OCI-LY7 (cell line): ENCODE measurements around the gene VSIR. TPM values are rescaled to one million over a fixed set of nuclear protein-coding genes. Genes with fewer than 3 reads are reported as not detected.

Experiments used
- BruUV-seq: library from RNA; stranded (reverse); fragments of 400-500 nt; replicated peaks from 2 replicates; lab custom pipeline; 2021; lab: Mats Ljungman, UMichigan
- CTCF ChIA-PET: fragments of 300-600 bp; sonication (Branson Sonifier 250); formaldehyde crosslinking; loops from one replicate; lab custom pipeline; 2022; ENCODE audit warnings: antibody characterized with exemption; ENCODE audit not compliant: unreplicated experiment; lab: Charles Lee
- POLR2A ChIA-PET: fragments of 300-600 bp; sonication (Branson Sonifier 250); formaldehyde crosslinking; loops from one replicate; lab custom pipeline; 2022; ENCODE audit warnings: antibody characterized with exemption; lab: Charles Lee
- DNase-seq: peaks from one replicate; pipeline ENCODE4 v3.0.0-alpha.2; 2015; ENCODE audit warnings: low spot score
- H2AFZ ChIP-seq: fragments of 200-600 bp; sonication (generic), shearing (Covaris generic); 2 replicates; pipeline ENCODE4 v1.6.1; 2014; ENCODE audit warnings: mild to moderate bottlenecking, antibody characterized with exemption, low read length, moderate library complexity
- H3K27ac ChIP-seq: fragments of 200-600 bp; sonication (generic); 2 replicates; pipeline ENCODE4 v1.5.1; 2014; ENCODE audit warnings: mixed run types, low read depth, mild to moderate bottlenecking, moderate library complexity, low read length, inconsistent platforms; ENCODE audit not compliant: poor library complexity, severe bottlenecking
- H3K36me3 ChIP-seq: fragments of 200-600 bp; sonication (generic); 2 replicates; pipeline ENCODE4 v1.6.1; 2014; ENCODE audit warnings: mild to moderate bottlenecking, antibody characterized with exemption, low read length, moderate library complexity, mixed read lengths; ENCODE audit not compliant: insufficient read depth
- H3K4me1 ChIP-seq: fragments of 200-600 bp; sonication (generic); 2 replicates; pipeline ENCODE4 v1.5.1; 2014; ENCODE audit warnings: mild to moderate bottlenecking, low read length; ENCODE audit not compliant: insufficient read depth, poor library complexity, severe bottlenecking
- H3K4me2 ChIP-seq: fragments of 200-600 bp; sonication (generic); 2 replicates; pipeline ENCODE4 v1.6.1; 2014; ENCODE audit warnings: mild to moderate bottlenecking, low read length
- H3K4me3 ChIP-seq: fragments of 200-600 bp; sonication (generic); 2 replicates; pipeline ENCODE4 v1.5.1; 2014; ENCODE audit warnings: mild to moderate bottlenecking, low read depth, low read length; ENCODE audit not compliant: poor library complexity, severe bottlenecking
- H3K79me2 ChIP-seq: fragments of 200-600 bp; sonication (generic); 2 replicates; pipeline ENCODE4 v1.6.1; 2016; ENCODE audit warnings: low read depth, mild to moderate bottlenecking, low read length, moderate library complexity, mixed read lengths; ENCODE audit not compliant: insufficient read depth
- H3K9me2 ChIP-seq: fragments of 200-600 bp; sonication (generic); 2 replicates; pipeline ENCODE4 v1.6.1; 2016; ENCODE audit warnings: mild to moderate bottlenecking, low read length, mixed read lengths; ENCODE audit not compliant: insufficient read depth
- H3K9me3 ChIP-seq: fragments of 200-600 bp; sonication (generic); 2 replicates; pipeline ENCODE4 v1.6.1; 2014; ENCODE audit warnings: mild to moderate bottlenecking, mixed run types, low read length, mixed read lengths
- H4K20me1 ChIP-seq: fragments of 200-600 bp; sonication (generic); 2 replicates; pipeline ENCODE4 v1.6.1; 2014; ENCODE audit warnings: mild to moderate bottlenecking, antibody characterized with exemption, low read length, moderate library complexity, mixed read lengths; ENCODE audit not compliant: insufficient read depth
- CTCF ChIP-seq: fragments of 200-600 bp; sonication (generic); conservative IDR thresholded peaks from 2 replicates; pipeline ENCODE4 v1.5.1; 2014; ENCODE audit warnings: mild to moderate bottlenecking, antibody characterized with exemption, low read length, moderate library complexity, mixed read lengths
- EZH2phosphoT487 ChIP-seq: fragments of 200-600 bp; sonication (generic); IDR thresholded peaks from 2 replicates; pipeline ENCODE4 v1.6.1; 2018; ENCODE audit warnings: low read depth, borderline replicate concordance, mild to moderate bottlenecking, mixed run types, antibody characterized with exemption, low read length, moderate library complexity, mixed read lengths
- intact Hi-C: fragments of 100-400 bp; cut with micrococcal nuclease; formaldehyde crosslinking; loops from one replicate; pipeline ENCODE4 v1.10.0; 2022; ENCODE audit not compliant: unreplicated experiment
- total RNA-seq, 2 experiments: library from RNA; depleted of rRNA in 1 of 2; stranded (reverse); fragments of >200 nt in 1 of 2; shearing (Covaris generic) in 1 of 2; gene quantifications; 2 replicates each; pipeline ENCODE4 v1.2.3, GENCODE V29; 2014 to 2022

Gene VSIR
- total RNA-seq, 2 experiments from 2014 or later, result 2.2 to 9.0 TPM

GRCh38 chr10:71751515-71752224 is 21.6 kb downstream of the VSIR start:
- ChIA-PET CTCF (interaction anchor here (0.9 to 1.3 kb wide), 3 partner anchors 17 to 108 kb away, joined by 3 to 5 read pairs (median 3); no protein-coding TSS in a partner anchor), POLR2A (interaction anchor here (0.9 to 1.7 kb wide), 4 partner anchors 15 to 23 kb away, joined by 3 to 4 read pairs (median 3); no protein-coding TSS in a partner anchor)
- Histone ChIP-seq H4K20me1 (no peaks in the 10 kb centered on the region), H3K4me1 (peaks cover 87% of the 10 kb centered on the region), H2AFZ (peak overlapping the region; percentile 37; the same call in 1 of the 2 replicates), H3K79me2 (no peaks in the 10 kb centered on the region), H3K9me3 (no peaks in the 10 kb centered on the region), H3K9me2 (no peaks in the 10 kb centered on the region), H3K4me3 (no peak overlapping the region), H3K4me2 (peak overlapping the region; percentile 50), H3K36me3 (no peaks in the 10 kb centered on the region), H3K27ac (peak overlapping the region; percentile 64)
- no peak for TF ChIP-seq EZH2phosphoT487
- no peak for TF ChIP-seq CTCF
- no TSS peak for BruUV-seq
- no peak for DNase-seq
- intact Hi-C loops, result no loop called here

GRCh38 chr10:71750986-71751385 is 22.3 kb downstream of the VSIR start:
- Histone ChIP-seq H3K4me3 (no peak overlapping the region), H2AFZ (no peak overlapping the region), H3K4me2 (no peak overlapping the region), H3K9me2 (no peaks in the 10 kb centered on the region), H3K9me3 (no peaks in the 10 kb centered on the region), H4K20me1 (no peaks in the 10 kb centered on the region), H3K36me3 (no peaks in the 10 kb centered on the region), H3K27ac (no peak overlapping the region), H3K4me1 (peaks cover 87% of the 10 kb centered on the region), H3K79me2 (no peaks in the 10 kb centered on the region)
- ChIA-PET POLR2A (interaction anchor here (0.7 kb wide), 1 partner anchor 18 kb away, joined by 3 read pairs; no protein-coding TSS in a partner anchor), CTCF (no interaction called here)
- DNase-seq, result no peak
- no TSS peak for BruUV-seq
- intact Hi-C loops, result no loop called here
- TF ChIP-seq EZH2phosphoT487 (no peak), CTCF (no peak)
